Neutrophil (primary cell): ENCODE measurements around the gene DDX59.

Source experiments
- H3K27ac ChIP-seq: fragments of 200-600 bp; sonication (generic); 2 replicates; pipeline ENCODE4 v1.5.1; 2016; ENCODE audit warnings: mild to moderate bottlenecking, moderate library complexity
- H3K27me3 ChIP-seq: fragments of 200-600 bp; sonication (generic); 2 replicates; pipeline ENCODE4 v1.6.0; 2016; ENCODE audit warnings: mild to moderate bottlenecking
- H3K36me3 ChIP-seq: fragments of 200-600 bp; sonication (generic); 2 replicates; pipeline ENCODE4 v1.5.1; 2017
- H3K4me1 ChIP-seq, 2 experiments: fragments of 200-600 bp in 1 of 2; sonication (generic) in 1 of 2; 1 replicate in 1 of 2; 2 replicates in 1 of 2; pipeline versions ENCODE4 v1.5.1 to v1.6.1; 2013 to 2016; ENCODE audit warnings: low read depth in 1 of 2, low read length in 1 of 2, mild to moderate bottlenecking in 1 of 2, moderate library complexity in 1 of 2; ENCODE audit not compliant: control insufficient read depth in 1 of 2, insufficient read depth in 1 of 2
- H3K4me3 ChIP-seq, 2 experiments: fragments of 200-600 bp in 1 of 2; sonication (generic) in 1 of 2; 1 replicate in 1 of 2; 2 replicates in 1 of 2; pipeline ENCODE4 v1.5.1; 2013 to 2016; ENCODE audit warnings: low read depth in 1 of 2, low read length in 1 of 2, mild to moderate bottlenecking in 1 of 2, moderate library complexity in 1 of 2
- H3K9me3 ChIP-seq: fragments of 200-600 bp; sonication (generic); 2 replicates; pipeline ENCODE4 v1.5.1; 2016
- CTCF ChIP-seq: fragments of 200-600 bp; sonication (generic); IDR thresholded peaks from 2 replicates; pipeline ENCODE4 v1.5.1; 2016; ENCODE audit warnings: antibody characterized with exemption

The DDX59 gene

DNA sequence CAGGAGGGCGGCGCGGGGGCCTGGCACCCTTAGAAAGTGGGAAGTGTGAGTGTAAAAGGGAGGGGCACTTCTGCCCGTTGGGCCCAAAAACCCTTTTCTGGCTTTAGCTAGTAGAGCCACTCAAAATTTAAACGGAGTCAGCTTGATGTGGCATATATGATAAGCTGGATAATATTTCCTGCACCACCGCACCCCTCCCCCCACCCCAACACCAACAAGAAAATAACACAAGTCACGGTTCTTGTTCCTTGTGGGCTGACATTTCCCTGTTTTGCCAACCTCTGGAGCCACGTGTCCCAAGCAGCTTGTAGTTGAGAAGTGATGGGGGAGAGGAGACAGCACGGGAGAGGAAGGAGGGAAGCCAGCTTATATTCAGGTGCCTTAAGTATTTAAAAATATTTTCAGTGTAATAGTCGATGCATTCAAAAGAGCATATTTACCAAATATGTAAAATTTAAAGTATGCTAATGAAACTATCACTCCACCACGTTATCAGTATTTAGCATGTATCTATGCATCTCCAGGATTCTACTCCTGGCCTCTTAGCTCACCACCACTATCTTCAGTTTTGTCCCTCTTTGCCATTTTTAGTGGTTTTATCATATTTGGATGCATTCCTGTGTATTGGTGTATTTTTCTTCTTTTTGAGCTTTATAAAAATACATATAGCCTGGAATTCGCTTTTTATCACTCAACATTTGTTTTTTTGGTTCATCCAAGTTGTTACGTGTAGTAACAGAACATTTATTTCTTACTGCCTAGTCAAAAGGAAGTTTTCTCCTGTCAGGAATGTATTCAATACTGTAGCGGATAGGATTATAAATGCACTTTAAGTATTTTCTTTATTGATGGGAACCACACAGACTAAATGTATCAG, 773 bp upstream of the DDX59 start:
- TF ChIP-seq CTCF: no peak
- no peaks in the 10 kb centered on the region for H3K27me3 ChIP-seq

GRCh38 chr1:200668514-200669313, 993 bp downstream of the DDX59 start:
- Histone ChIP-seq H3K4me3 (peak overlapping the region; percentile 72 to 88), H3K27me3 (no peaks in the 10 kb centered on the region), H3K9me3 (no peaks in the 10 kb centered on the region), H3K36me3 (peaks cover 25% of the 10 kb centered on the region), H3K27ac (peak overlapping the region; percentile 97), H3K4me1 (peaks cover 16 to 18% of the 10 kb centered on the region in 2 experiments)
- no peak for TF ChIP-seq CTCF

More for the DNA sequence above, 773 bp upstream of the DDX59 start:
- Histone ChIP-seq H3K4me1 (peaks cover 16 to 18% of the 10 kb centered on the region in 2 experiments), H3K9me3 (no peaks in the 10 kb centered on the region), H3K4me3 (peak overlapping the region; percentile 72 to 88), H3K36me3 (peaks cover 11% of the 10 kb centered on the region), H3K27ac (peak overlapping the region; percentile 97)

DNA sequence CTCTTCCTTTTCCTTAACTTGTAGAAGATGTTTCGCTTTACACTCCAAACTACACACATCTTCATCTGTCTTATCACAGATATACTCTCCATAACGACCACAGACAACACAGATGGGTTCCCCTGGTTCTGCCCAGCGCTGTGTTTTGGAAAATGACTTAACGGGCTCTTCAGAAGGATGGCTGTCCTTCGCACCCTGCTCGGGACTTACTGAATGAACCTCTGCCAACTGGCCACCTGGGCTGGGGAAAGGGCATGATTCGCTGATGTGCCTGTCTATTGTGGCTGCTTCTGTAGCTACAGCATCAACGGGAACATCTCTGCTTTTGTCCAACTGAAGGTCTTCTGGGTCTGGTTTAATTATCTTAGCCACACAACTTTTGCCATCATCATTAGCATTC, 3.4 kb downstream of the DDX59 start:
- H3K4me3 ChIP-seq: no peak overlapping the region
- TF ChIP-seq CTCF: no peak
- H3K36me3 ChIP-seq: peaks cover 48% of the 10 kb centered on the region
- H3K9me3 ChIP-seq: no peaks in the 10 kb centered on the region
- no peaks in the 10 kb centered on the region for H3K27me3 ChIP-seq
- H3K27ac ChIP-seq: no peak overlapping the region
- peaks cover 16 to 18% of the 10 kb centered on the region in 2 experiments for H3K4me1 ChIP-seq

- Histone ChIP-seq H3K9me3 (no peaks in the 10 kb centered on the region), H3K27ac (no peak overlapping the region), H3K4me3 (no peak overlapping the region), H3K27me3 (no peaks in the 10 kb centered on the region), H3K4me1 (peaks cover 16 to 18% of the 10 kb centered on the region in 2 experiments), H3K36me3 (peaks cover 52% of the 10 kb centered on the region)
- TF ChIP-seq CTCF: no peak
Observed at GRCh38 chr1:200665861-200666260, 3.8 kb downstream of the DDX59 start.

DNA sequence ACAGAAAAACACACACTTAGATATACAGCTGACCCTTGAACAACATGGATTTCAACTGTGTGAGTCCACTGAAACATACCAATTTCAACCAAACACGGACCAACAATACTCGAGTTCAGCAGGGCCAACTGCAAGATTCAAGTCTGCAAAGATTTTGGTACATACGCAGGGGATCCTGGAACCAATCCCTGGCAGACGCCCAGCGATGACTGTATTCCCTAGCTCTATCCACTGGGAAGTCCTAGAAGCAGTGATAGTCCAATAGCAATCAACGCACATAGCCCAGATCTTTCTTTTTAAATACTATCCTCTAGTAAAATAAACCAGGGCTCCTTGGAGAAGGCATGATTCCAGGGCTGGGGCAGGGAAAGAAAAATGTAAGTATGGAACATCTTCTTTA, 9.0 kb downstream of the DDX59 start:
- Histone ChIP-seq H3K9me3 (no peaks in the 10 kb centered on the region), H3K4me3 (no peak overlapping the region), H3K27ac (no peak overlapping the region), H3K4me1 (no peaks in the 10 kb centered on the region), H3K27me3 (no peaks in the 10 kb centered on the region), H3K36me3 (peaks cover 94% of the 10 kb centered on the region)
- TF ChIP-seq CTCF: no peak
